DND-41 (cell line): ENCODE measurements around the gene SLC22A1.

Source experiments
- CTCF ChIP-seq: IDR thresholded peaks from 2 replicates; pipeline ENCODE4 v1.5.1; 2012; ENCODE audit warnings: borderline replicate concordance, low read length, moderate library complexity, mild to moderate bottlenecking; ENCODE audit not compliant: poor library complexity, severe bottlenecking; ENCODE audit errors: extremely low read depth
- EZH2 ChIP-seq: IDR thresholded peaks from 3 replicates; pipeline ENCODE4 v1.6.1; 2012; ENCODE audit warnings: borderline replicate concordance, low read depth, mild to moderate bottlenecking, moderate library complexity, low read length, inconsistent platforms; ENCODE audit not compliant: severe bottlenecking

GRCh38 chr6:160194808-160195207 lies 73.2 kb downstream of the SLC22A1 start:
- TF ChIP-seq CTCF (no peak), EZH2 (no peak)
